Mucosa of rectum (tissue), 2 donors: ENCODE results near the gene DGKB.
"Not testable (repeated sequence)": the region's sequence is repeated elsewhere in the genome, so short reads cannot be mapped to it uniquely, and the experiment has no call there.

Source experiments
- H3K27ac ChIP-seq, 2 donors: one replicate each; pipeline ENCODE4 v1.7.0; 2013; ENCODE audit warnings: inconsistent platforms in 2 of 2, low read depth in 2 of 2, low read length in 2 of 2
- H3K27me3 ChIP-seq, 2 donors: one replicate each; pipeline ENCODE4 v1.7.0; 2013; ENCODE audit warnings: low read length in 2 of 2; ENCODE audit not compliant: control insufficient read depth in 2 of 2, insufficient read depth in 2 of 2
- H3K36me3 ChIP-seq, 2 donors: one replicate each; pipeline ENCODE4 v1.7.0; 2013; ENCODE audit warnings: low read length in 2 of 2; ENCODE audit not compliant: control insufficient read depth in 2 of 2, insufficient read depth in 2 of 2
- H3K4me1 ChIP-seq, 2 donors: one replicate each; pipeline ENCODE4 v1.7.0; 2013; ENCODE audit warnings: low read length in 2 of 2, mild to moderate bottlenecking in 1 of 2; ENCODE audit not compliant: control insufficient read depth in 2 of 2, insufficient read depth in 2 of 2
- H3K4me3 ChIP-seq, 2 donors: one replicate each; pipeline ENCODE4 v1.7.0; 2013; ENCODE audit warnings: low read length in 2 of 2
- H3K9ac ChIP-seq, 2 donors: one replicate each; pipeline ENCODE4 v1.7.0; 2013; ENCODE audit warnings: low read length in 2 of 2, low read depth in 1 of 2, mild to moderate bottlenecking in 1 of 2
- H3K9me3 ChIP-seq, 2 donors: one replicate each; pipeline ENCODE4 v1.7.0; 2013; ENCODE audit warnings: low read length in 2 of 2; ENCODE audit not compliant: control insufficient read depth in 2 of 2
- donor health status: healthy.
- donor health status: Normal muscosa, but diverticular disease.

Gene DGKB

GRCh38 chr7:14286036-14286435, 616.5 kb downstream of the DGKB start:
- H3K27ac ChIP-seq: no peak overlapping the region

DNA sequence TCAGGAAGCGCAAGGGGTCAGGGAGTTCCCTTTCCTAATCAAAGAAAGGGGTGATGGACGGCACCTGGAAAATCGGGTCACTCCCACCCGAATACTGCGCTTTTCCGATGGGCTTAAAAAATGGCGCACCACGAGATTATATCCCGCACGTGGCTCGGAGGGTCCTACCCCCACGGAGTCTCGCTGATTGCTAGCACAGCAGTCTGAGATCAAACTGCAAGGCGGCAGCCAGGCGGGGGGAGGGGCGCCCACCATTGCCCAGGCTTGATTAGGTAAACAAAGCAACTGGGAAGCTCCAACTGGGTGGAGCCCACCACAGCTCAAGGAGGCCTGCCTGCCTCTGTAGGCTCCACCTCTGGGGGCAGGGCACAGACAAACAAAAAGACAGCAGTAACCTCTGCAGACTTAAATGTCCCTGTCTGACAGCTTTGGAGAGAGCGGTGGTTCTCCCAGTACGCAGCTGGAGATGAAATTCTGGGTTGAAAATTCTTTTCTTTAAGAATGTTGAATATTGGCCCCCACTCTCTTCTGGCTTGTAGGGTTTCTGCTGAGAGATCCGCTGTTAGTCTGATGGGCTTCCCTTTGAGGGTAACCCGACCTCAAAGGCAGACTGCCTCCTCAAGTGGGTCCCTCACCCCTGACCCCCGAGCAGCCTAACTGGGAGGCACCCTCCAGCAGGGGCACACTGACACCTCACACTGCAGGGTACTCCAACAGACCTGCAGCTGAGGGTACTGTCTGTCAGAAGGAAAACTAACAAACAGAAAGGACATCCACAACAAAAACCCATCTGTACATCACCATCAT, 623.3 kb downstream of the DGKB start:
- not testable (repeated sequence) for H3K4me3 ChIP-seq, H3K9ac ChIP-seq, H3K27ac ChIP-seq, H3K27me3 ChIP-seq, H3K36me3 ChIP-seq, H3K9me3 ChIP-seq, H3K4me1 ChIP-seq

More at GRCh38 chr7:14286036-14286435, 616.5 kb downstream of the DGKB start:
- no peaks in the 10 kb centered on the region for H3K36me3 ChIP-seq
- no peaks in the 10 kb centered on the region for H3K27me3 ChIP-seq
- no peaks in the 10 kb centered on the region for H3K9me3 ChIP-seq
- no peaks in the 10 kb centered on the region for H3K4me1 ChIP-seq
- no peak overlapping the region for H3K4me3 ChIP-seq
- H3K9ac ChIP-seq: no peak overlapping the region

DNA sequence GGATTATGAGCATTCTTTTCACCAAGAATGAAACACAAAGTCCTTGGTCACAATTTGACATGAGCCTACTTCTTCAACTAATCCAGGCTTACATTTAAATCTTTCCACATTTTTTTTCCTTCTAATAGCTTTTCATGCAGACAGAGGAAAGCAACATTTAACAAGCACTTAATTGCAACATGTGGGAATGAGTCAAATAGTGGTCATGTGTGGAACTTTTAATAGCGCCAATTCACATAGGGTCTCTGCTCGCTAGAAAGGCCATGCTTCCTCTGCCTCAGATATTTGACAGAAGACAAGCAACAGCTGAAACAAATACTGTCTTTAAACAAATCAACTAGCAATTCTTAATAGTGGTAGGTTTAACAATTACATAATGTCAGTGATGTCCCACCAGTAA, 627.2 kb downstream of the DGKB start:
- Histone ChIP-seq H3K9me3 (no peaks in the 10 kb centered on the region), H3K36me3 (no peaks in the 10 kb centered on the region), H3K4me3 (no peak overlapping the region), H3K9ac (no peak overlapping the region), H3K27me3 (no peaks in the 10 kb centered on the region), H3K4me1 (no peaks in the 10 kb centered on the region), H3K27ac (no peak overlapping the region)

GRCh38 chr7:14271441-14271840, 631.1 kb downstream of the DGKB start:
- Histone ChIP-seq H3K9me3 (no peaks in the 10 kb centered on the region), H3K4me3 (no peak overlapping the region), H3K36me3 (no peaks in the 10 kb centered on the region), H3K27ac (no peak overlapping the region), H3K9ac (no peak overlapping the region), H3K4me1 (no peaks in the 10 kb centered on the region), H3K27me3 (no peaks in the 10 kb centered on the region)

- no peak overlapping the region for H3K9ac ChIP-seq
- H3K4me1 ChIP-seq: no peaks in the 10 kb centered on the region
- no peak overlapping the region for H3K27ac ChIP-seq
- H3K4me3 ChIP-seq: no peak overlapping the region
- H3K36me3 ChIP-seq: no peaks in the 10 kb centered on the region
- H3K9me3 ChIP-seq: no peaks in the 10 kb centered on the region
- H3K27me3 ChIP-seq: no peaks in the 10 kb centered on the region
Observed at GRCh38 chr7:14270099-14270498, 632.5 kb downstream of the DGKB start.

- H3K27me3 ChIP-seq: no peaks in the 10 kb centered on the region
- H3K36me3 ChIP-seq: no peaks in the 10 kb centered on the region
- H3K9ac ChIP-seq: no peak overlapping the region
- H3K9me3 ChIP-seq: no peaks in the 10 kb centered on the region
- H3K4me3 ChIP-seq: no peak overlapping the region
- no peak overlapping the region for H3K27ac ChIP-seq
- no peaks in the 10 kb centered on the region for H3K4me1 ChIP-seq
Observed at GRCh38 chr7:14260011-14260410, 642.5 kb downstream of the DGKB start.

- no peaks in the 10 kb centered on the region for H3K27me3 ChIP-seq
- no peak overlapping the region for H3K27ac ChIP-seq
- H3K4me1 ChIP-seq: no peaks in the 10 kb centered on the region
- no peak overlapping the region for H3K4me3 ChIP-seq
- no peak overlapping the region for H3K9ac ChIP-seq
- H3K9me3 ChIP-seq: no peaks in the 10 kb centered on the region
- H3K36me3 ChIP-seq: no peaks in the 10 kb centered on the region
Observed at GRCh38 chr7:14258861-14259260, 643.7 kb downstream of the DGKB start.

DNA sequence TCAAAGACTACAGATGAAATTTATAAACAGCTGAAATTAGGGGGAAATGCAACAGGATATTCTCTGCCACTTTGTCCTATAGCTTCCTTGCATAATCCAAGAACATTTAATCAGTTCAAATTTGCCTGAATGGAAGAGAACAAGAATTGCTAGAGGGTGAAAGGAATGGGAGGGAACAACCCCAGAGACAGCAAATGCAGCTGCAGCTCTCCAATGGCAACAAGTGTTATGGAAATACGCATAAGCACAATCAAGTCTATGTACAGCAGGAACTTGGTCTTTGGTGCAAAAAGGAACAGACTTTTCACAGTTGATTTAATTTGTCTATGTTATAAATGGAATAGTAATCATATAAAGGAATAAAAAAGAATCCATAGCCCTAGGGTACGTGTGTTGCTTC, 644.1 kb downstream of the DGKB start:
- no peak overlapping the region for H3K27ac ChIP-seq
- no peaks in the 10 kb centered on the region for H3K9me3 ChIP-seq
- H3K36me3 ChIP-seq: no peaks in the 10 kb centered on the region
- no peaks in the 10 kb centered on the region for H3K4me1 ChIP-seq
- no peaks in the 10 kb centered on the region for H3K27me3 ChIP-seq
- H3K4me3 ChIP-seq: no peak overlapping the region
- H3K9ac ChIP-seq: no peak overlapping the region

- H3K9ac ChIP-seq: no peak overlapping the region
- no peaks in the 10 kb centered on the region for H3K36me3 ChIP-seq
Observed at GRCh38 chr7:14252458-14252857, 650.1 kb downstream of the DGKB start.

DNA sequence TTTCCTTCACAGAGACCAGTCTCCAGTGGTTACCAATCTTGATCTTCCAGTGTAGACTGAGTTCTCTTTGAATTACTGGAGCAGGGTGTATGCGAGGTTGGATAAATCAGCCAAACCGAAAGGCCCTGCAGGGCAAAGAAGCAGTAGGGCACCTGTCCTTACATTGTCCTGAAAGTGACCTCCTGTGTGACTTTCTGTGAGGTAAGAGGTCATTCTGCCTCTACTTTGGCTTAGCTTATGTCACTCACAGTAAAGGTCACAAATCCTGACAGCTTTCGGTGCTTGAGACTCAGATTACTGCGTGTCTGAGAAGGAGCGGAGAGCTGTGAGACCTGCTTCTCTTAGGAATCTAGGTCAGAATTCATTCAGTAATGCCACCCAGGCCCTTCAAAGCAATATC, 660.4 kb downstream of the DGKB start:
- no peak overlapping the region for H3K27ac ChIP-seq
- no peaks in the 10 kb centered on the region for H3K36me3 ChIP-seq
- no peaks in the 10 kb centered on the region for H3K9me3 ChIP-seq

More at GRCh38 chr7:14252458-14252857, 650.1 kb downstream of the DGKB start:
- Histone ChIP-seq H3K4me3 (no peak overlapping the region), H3K27ac (no peak overlapping the region), H3K27me3 (no peaks in the 10 kb centered on the region), H3K4me1 (no peaks in the 10 kb centered on the region), H3K9me3 (no peaks in the 10 kb centered on the region)

More for the DNA sequence above, 660.4 kb downstream of the DGKB start:
- Histone ChIP-seq H3K27me3 (no peaks in the 10 kb centered on the region), H3K9ac (no peak overlapping the region), H3K4me3 (no peak overlapping the region), H3K4me1 (no peaks in the 10 kb centered on the region)
